ES-I3 (cell line): ENCODE data around the gene MRPS27.
A peak's percentile ranks its signal among the peaks of the same experiment; 100 is the strongest.
"Not testable (repeated sequence)": the region's sequence is repeated elsewhere in the genome, so short reads cannot be mapped to it uniquely, and the experiment has no call there.

Experiments
- H3K36me3 ChIP-seq: 2 replicates; pipeline ENCODE4 v1.6.1; 2013; ENCODE audit warnings: mild to moderate bottlenecking, low read length, control low read depth, moderate library complexity; ENCODE audit not compliant: insufficient read depth
- H3K4me1 ChIP-seq: 2 replicates; pipeline ENCODE4 v1.6.1; 2013; ENCODE audit warnings: mild to moderate bottlenecking, control low read depth, low read length; ENCODE audit not compliant: insufficient read depth
- H3K9ac ChIP-seq: 2 replicates; pipeline ENCODE4 v1.6.1; 2013; ENCODE audit warnings: low read depth, mild to moderate bottlenecking, low read length, moderate library complexity
- H3K9me3 ChIP-seq: 2 replicates; pipeline ENCODE4 v1.6.1; 2013; ENCODE audit warnings: mild to moderate bottlenecking, low read length, moderate library complexity; ENCODE audit not compliant: control insufficient read depth, insufficient read depth

The MRPS27 gene

GRCh38 chr5:72307968-72308852 is 11.8 kb downstream of the MRPS27 start:
- Histone ChIP-seq H3K4me1 (peaks cover 12% of the 10 kb centered on the region), H3K36me3 (peaks cover 8% of the 10 kb centered on the region; the same call in 1 of the 2 replicates), H3K9ac (peak overlapping the region; percentile 72), H3K9me3 (no peaks in the 10 kb centered on the region)

- Histone ChIP-seq H3K36me3 (peaks cover 5% of the 10 kb centered on the region; the same call in 1 of the 2 replicates), H3K4me1 (peaks cover 17% of the 10 kb centered on the region), H3K9ac (peak overlapping the region; percentile 72), H3K9me3 (no peaks in the 10 kb centered on the region)
Observed at GRCh38 chr5:72307573-72307967, 12.5 kb downstream of the MRPS27 start.

- Histone ChIP-seq H3K36me3 (peaks cover 5% of the 10 kb centered on the region; the same call in 1 of the 2 replicates), H3K9me3 (no peaks in the 10 kb centered on the region), H3K4me1 (peaks cover 31% of the 10 kb centered on the region), H3K9ac (no peak overlapping the region)
Observed at GRCh38 chr5:72305194-72306142, 14.6 kb downstream of the MRPS27 start.

GRCh38 chr5:72302171-72302570 is 17.9 kb downstream of the MRPS27 start:
- Histone ChIP-seq H3K4me1 (peaks cover 34% of the 10 kb centered on the region), H3K9ac (no peak overlapping the region; the same call in 1 of the 2 replicates), H3K36me3 (no peaks in the 10 kb centered on the region), H3K9me3 (no peaks in the 10 kb centered on the region)

GRCh38 chr5:72301557-72301956 is 18.5 kb downstream of the MRPS27 start:
- peaks cover 34% of the 10 kb centered on the region for H3K4me1 ChIP-seq
- no peak overlapping the region for H3K9ac ChIP-seq
- H3K9me3 ChIP-seq: no peaks in the 10 kb centered on the region
- H3K36me3 ChIP-seq: no peaks in the 10 kb centered on the region

GRCh38 chr5:72300590-72301339 is 19.3 kb downstream of the MRPS27 start:
- H3K4me1 ChIP-seq: peaks cover 27% of the 10 kb centered on the region
- no peaks in the 10 kb centered on the region for H3K9me3 ChIP-seq
- H3K9ac ChIP-seq: no peak overlapping the region
- no peaks in the 10 kb centered on the region for H3K36me3 ChIP-seq

GRCh38 chr5:72298711-72299110 is 21.3 kb downstream of the MRPS27 start:
- Histone ChIP-seq H3K9ac (no peak overlapping the region), H3K36me3 (no peaks in the 10 kb centered on the region; the same call in 1 of the 2 replicates), H3K4me1 (peaks cover 22% of the 10 kb centered on the region), H3K9me3 (no peaks in the 10 kb centered on the region)

GRCh38 chr5:72298136-72298535 is 21.9 kb downstream of the MRPS27 start:
- not testable (repeated sequence) for H3K9ac ChIP-seq, H3K36me3 ChIP-seq, H3K9me3 ChIP-seq
- peaks cover 22% of the 10 kb centered on the region for H3K4me1 ChIP-seq

- peaks cover 7% of the 10 kb centered on the region; the same call in 1 of the 2 replicates for H3K4me1 ChIP-seq
- no peak overlapping the region for H3K9ac ChIP-seq
- peaks cover 4% of the 10 kb centered on the region; the same call in 1 of the 2 replicates for H3K36me3 ChIP-seq
- H3K9me3 ChIP-seq: no peaks in the 10 kb centered on the region
Observed at GRCh38 chr5:72296256-72296655, 23.8 kb downstream of the MRPS27 start.

- H3K9me3 ChIP-seq: no peaks in the 10 kb centered on the region
- no peak overlapping the region for H3K9ac ChIP-seq
- H3K36me3 ChIP-seq: peaks cover 4% of the 10 kb centered on the region; the same call in 1 of the 2 replicates
- 0 out of 2 replicates have a peak, but pooled peaks cover 4% of the 10 kb centered on the region for H3K4me1 ChIP-seq
Observed at GRCh38 chr5:72295539-72295938, 24.5 kb downstream of the MRPS27 start.

GRCh38 chr5:72294473-72294872 is 25.6 kb downstream of the MRPS27 start:
- no peak overlapping the region for H3K9ac ChIP-seq
- peaks cover 6% of the 10 kb centered on the region; the same call in 1 of the 2 replicates for H3K36me3 ChIP-seq
- no peaks in the 10 kb centered on the region for H3K4me1 ChIP-seq
- no peaks in the 10 kb centered on the region for H3K9me3 ChIP-seq

- Histone ChIP-seq H3K4me1 (no peaks in the 10 kb centered on the region), H3K36me3 (peaks cover 6% of the 10 kb centered on the region; the same call in 1 of the 2 replicates), H3K9ac (no peak overlapping the region), H3K9me3 (no peaks in the 10 kb centered on the region)
Observed at GRCh38 chr5:72293495-72294055, 26.5 kb downstream of the MRPS27 start.

GRCh38 chr5:72292411-72292810 is 27.6 kb downstream of the MRPS27 start:
- Histone ChIP-seq H3K4me1 (no peaks in the 10 kb centered on the region), H3K9me3 (no peaks in the 10 kb centered on the region), H3K36me3 (peaks cover 6% of the 10 kb centered on the region; the same call in 1 of the 2 replicates), H3K9ac (no peak overlapping the region)
